ENCODE measurements around the gene SPAG16.
A peak's percentile ranks its signal among the peaks of the same experiment; 100 is the strongest.

The SPAG16 gene

GRCh38 chr2:214196260-214196659 is 912.0 kb downstream of the SPAG16 start:
- no peak for DNase-seq

GRCh38 chr2:214201892-214202291 is 917.6 kb downstream of the SPAG16 start:
- no peak for DNase-seq

DNA sequence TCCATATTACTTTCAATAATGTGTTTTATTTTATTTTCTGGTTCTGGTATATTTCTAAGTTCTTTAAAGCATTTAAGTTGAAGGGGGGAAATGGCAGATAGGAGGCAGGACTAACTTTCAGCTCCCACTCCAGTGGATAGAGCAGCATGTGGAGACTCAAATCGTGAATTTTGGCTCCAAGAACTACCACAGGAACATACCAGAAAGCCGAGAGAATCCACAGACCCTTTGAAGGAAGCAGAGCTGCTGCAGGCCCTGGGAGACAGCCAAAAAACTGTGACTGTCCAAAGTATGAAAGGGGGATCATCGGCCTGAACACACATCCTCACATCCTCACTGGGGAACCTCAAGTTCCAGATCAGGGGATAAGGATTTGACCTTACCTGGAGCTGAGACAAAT is 919.0 kb downstream of the SPAG16 start:
- DNase-seq, result no peak

DNA sequence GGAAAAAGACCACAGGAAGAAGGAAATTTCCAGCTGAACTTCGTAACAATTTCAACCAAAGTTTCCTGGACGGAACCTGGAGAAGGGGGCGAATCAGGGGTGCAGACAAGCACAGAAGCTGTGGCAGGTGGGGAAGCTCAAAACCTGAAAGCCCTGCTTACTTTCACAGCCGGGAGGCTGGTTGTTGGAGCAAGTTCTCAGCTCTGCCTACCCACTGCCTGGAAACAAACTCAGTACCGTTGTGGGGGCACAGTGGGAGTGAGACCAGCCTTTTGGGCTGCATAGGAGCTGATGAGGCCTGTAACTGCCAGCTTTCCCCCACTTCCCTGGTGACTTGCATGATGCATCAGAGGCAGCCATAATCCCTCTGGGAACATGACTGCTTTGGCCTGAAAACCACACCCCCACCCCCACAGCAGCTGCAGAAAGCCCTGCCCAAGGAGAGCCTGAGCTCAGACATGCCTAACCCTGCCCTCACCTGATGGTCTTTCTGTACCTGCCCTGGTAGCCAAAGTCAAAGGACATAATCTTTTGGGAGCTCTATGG is 919.6 kb downstream of the SPAG16 start:
- no peak for DNase-seq

GRCh38 chr2:214215107-214215506 is 930.8 kb downstream of the SPAG16 start:
- DNase-seq, result no peak

- DNase-seq, result no peak
These were observed 932.9 kb downstream of the SPAG16 start for GRCh38 chr2:214217136-214217535.

GRCh38 chr2:214217599-214217998 is 933.3 kb downstream of the SPAG16 start:
- DNase-seq, result no peak

DNA sequence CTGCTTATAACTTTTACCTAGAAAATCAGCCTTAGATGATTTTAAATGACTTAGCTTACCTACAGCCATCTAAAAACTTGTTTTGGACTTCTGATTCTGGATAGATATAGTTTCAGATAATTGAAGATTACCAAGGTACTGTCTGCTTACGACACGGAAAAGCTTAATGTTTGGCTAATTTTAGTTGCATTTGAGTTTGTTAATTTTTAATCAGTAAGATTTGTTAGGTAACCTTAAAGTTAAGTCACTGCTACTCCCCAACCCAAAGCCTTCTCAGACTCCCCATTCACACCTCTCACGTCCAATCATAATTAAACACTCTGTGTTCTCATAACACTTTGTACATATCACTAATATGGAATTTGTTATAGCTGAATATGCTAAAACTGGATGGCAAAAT is 936.0 kb downstream of the SPAG16 start:
- no peak for DNase-seq

GRCh38 chr2:214226061-214226460 is 941.8 kb downstream of the SPAG16 start:
- no peak for DNase-seq

GRCh38 chr2:214232271-214232670 is 948.0 kb downstream of the SPAG16 start:
- peak; percentile 19 for DNase-seq

DNA sequence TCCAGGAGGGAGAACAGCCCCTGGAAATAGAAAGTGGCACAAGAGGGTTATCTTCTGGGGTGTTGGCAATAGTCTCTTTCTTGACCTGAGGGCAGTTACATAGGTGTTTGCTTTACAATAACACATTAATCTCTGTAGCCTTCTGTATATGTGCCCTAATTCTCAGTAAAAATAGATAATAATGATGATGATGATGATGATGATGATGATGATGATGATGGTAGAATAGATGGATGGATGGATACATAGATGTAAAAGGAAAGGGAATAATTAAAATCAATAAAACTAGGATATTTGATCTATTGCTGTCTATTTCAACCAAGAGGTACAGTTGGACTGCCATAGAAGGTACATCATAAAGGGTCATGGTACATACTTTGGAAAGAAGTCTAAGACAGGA is 948.9 kb downstream of the SPAG16 start:
- DNase-seq, result no peak

- no peak for DNase-seq
These were observed 958.5 kb downstream of the SPAG16 start for GRCh38 chr2:214242797-214243196.

DNA sequence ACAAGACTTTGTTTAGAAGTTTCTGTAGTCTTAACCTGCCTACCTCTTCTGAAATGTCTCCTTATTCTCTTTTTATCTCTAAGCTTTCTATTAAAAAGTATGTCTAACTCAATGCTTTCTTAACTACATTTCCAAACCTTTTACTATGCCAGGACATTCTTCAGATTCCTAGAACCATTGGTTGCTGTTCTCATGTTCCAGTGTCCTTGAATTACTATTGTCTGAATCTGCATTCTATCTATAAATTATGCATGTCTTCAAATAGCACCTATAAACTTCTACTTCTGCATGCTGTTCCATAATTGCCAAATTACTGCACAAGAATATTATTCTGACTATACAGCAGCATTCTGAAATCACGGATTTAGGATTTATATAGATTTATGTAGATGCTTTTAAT is 960.6 kb downstream of the SPAG16 start:
- DNase-seq, result no peak

GRCh38 chr2:214246417-214246816 is 962.2 kb downstream of the SPAG16 start:
- DNase-seq, result no peak

- DNase-seq, result no peak
These were observed 963.3 kb downstream of the SPAG16 start for GRCh38 chr2:214247531-214247930.

GRCh38 chr2:214255046-214255445 is 970.8 kb downstream of the SPAG16 start:
- no peak for DNase-seq

DNA sequence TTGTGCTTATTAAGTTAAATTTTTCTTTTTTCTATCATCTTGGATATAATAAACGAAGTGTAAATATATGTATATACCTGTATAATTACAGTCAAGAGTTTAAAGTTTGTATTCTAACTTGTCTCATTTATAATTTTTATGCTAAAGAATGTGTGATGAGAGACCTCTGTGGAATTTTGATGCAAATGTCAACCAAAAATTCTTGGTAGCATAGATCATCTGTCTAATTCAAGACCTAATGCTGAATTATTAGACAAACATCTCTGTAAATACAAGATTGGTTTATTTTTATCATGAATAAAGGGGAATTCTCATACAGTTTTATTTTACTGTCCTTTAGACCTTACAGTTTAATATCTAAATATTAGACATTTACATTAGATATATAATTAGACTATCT is 977.4 kb downstream of the SPAG16 start:
- no peak for DNase-seq

DNA sequence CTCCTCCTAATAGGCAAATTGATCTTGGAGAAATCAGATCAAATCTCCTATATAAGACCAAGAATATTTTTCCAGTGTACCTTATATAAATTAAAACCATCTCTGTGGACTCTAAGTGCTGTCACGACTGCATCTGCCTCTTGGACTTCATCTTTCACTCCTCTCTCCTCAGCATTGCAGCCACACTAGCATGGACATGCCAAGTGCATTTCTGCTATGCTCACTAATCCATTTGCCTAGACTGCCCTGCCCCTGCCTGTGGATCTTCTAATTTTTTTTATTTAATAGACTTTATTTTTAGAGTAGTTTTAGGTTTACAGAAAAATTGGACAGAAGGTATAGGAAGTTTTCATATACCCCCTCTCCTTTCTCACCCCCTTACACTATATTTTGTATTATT is 979.9 kb downstream of the SPAG16 start:
- DNase-seq, result no peak

GRCh38 chr2:214265991-214266489 is 981.8 kb downstream of the SPAG16 start:
- no peak for DNase-seq

- no peak for DNase-seq
These were observed 993.6 kb downstream of the SPAG16 start for GRCh38 chr2:214277880-214278279.

GRCh38 chr2:214286011-214286410 is 1001.7 kb downstream of the SPAG16 start:
- no peak for DNase-seq

DNA sequence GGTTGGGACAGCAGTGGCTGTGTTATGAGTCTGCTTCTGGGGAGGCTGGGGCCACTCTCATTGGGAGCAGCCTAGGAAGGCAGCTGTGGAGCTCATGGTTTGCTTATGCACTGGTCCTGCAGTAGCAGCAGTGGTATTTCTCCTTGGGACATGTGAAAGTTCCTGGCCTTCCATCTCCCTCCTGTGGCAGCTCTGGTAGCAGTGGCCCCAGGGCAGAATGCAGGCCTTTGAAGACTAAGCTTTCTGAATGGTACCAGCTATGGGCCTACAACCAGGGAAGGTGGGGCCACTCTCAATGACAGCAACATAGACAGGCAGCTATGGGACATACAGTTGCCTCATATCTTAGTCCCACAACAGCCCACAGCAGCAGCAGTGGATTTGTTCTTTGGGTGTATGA is 1009.3 kb downstream of the SPAG16 start:
- no peak for DNase-seq

- DNase-seq, result no peak
These were observed 1010.2 kb downstream of the SPAG16 start for GRCh38 chr2:214294426-214294825.

DNA sequence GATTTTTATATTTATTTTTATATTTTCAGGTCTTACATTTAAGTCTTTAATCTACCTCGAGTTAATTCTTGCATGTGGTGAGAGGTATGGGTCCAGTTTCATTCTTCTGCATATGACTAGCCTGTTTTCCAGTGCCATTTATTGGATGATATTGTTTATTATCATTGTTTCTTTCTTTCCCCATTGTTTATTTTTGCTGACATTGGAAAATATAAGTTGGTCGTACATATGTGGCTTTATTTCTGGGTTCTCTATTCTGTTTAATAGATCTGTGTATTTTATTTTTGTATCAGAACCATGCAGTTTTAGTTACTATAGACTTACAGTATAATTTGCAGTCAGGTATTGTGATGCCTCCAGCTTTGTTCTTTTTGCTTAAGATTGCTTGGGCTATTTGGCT is 1013.2 kb downstream of the SPAG16 start:
- no peak for DNase-seq

DNA sequence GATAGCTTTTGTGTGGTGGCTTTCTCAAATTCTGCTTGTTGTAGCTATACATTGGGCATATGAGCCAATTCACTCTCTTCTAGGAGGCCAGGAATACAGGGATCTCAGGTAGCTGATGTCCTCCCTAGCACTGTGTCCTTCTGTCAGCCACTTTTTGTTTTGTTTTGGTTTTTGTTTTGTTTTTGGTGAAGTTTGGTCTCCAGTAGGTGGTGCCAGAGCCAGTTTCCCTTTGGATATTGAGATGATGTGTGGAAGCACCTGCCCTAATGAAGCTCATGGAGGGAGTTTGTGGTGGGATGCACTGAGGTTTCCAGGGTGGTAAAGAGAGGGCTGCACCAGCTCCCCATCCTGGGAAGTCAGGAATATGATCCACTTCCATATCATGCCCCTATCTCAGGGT is 1026.1 kb downstream of the SPAG16 start:
- DNase-seq, result no peak
